GM12874 (cell line): Measurements from ENCODE around the gene ZNF407.

Experiments used
- CTCF ChIP-seq: IDR thresholded peaks from 2 replicates; pipeline ENCODE4 v1.5.1; 2011; ENCODE audit warnings: low read depth, mild to moderate bottlenecking, control low read depth, low read length, moderate library complexity; ENCODE audit not compliant: insufficient read depth

Gene ZNF407

GRCh38 chr18:74731097-74731496 is 133.4 kb downstream of the ZNF407 start:
- no peak for TF ChIP-seq CTCF

GRCh38 chr18:74732380-74732779 is 134.7 kb downstream of the ZNF407 start:
- TF ChIP-seq CTCF: no peak

DNA sequence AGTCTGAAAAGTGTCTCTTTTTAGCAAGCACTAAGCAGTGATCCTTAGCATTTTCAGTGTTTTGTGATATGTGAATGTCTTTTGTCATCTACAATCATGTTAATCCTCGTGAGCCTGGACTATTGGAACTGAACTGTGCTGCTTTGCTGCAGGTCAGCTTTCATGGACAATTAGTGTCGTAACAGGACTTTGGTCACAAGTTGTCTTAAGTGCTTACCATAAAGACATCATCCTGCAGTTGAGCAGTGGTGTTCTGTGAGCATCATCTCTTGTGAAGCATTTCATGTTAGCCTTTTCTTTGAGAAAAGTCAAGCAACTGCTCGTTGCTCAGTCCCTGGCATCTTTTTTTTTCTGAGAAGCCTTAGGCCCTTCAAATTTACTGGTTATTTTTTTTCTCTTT is 135.9 kb downstream of the ZNF407 start:
- no peak for TF ChIP-seq CTCF

DNA sequence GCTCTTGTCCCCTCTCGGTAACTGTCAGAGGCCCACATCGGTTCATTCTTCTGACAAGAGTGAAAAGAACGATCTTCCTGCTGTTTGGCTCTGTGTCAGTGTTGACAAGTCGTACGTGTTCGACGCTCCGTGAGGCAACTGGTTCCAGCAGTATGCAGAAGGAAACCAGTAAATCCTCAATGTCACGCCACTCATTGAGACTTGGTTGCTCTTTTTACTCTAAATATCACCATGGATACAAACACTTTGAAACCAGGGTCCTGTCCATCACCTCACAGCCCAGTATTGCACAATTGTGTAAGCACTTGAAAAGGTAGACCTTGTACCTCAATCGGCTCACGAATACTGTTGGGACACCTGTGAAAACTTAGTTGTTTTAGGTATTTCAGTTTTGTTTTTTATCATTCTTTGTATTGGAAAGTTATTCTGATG is 136.4 kb downstream of the ZNF407 start:
- TF ChIP-seq CTCF: no peak

GRCh38 chr18:74739926-74740325 is 142.3 kb downstream of the ZNF407 start:
- no peak for TF ChIP-seq CTCF

DNA sequence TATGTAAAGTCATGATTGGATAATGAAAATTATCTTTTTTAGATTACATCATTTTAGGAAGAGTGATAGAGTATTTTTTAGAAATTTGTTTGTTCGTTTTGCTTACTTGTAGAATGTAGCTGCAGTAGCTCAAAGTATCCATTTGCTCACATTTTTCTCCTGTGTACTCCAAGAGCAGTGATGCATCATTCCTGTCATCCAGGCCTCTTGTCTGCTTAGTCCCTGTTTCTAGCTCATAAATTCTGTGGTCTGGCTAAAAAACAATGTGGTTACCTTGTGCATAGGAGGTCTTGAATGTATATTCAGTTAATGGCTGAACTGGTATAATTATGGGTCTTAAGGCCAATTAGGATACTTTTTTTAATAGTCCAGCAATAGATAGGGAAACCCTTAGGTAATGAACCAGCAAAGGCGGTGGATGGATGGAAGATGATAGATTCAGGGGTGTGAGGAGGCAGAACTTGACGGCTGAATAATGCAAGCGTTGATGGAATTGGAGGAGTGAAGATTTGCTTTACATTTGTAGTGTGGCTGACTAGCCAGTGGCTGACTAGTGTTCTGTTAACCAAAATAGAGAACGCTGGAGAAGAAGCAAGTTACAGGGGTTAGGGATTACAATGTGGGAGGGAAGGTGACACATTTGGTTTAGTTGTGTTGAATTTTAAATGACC is 145.0 kb downstream of the ZNF407 start:
- no peak for TF ChIP-seq CTCF

DNA sequence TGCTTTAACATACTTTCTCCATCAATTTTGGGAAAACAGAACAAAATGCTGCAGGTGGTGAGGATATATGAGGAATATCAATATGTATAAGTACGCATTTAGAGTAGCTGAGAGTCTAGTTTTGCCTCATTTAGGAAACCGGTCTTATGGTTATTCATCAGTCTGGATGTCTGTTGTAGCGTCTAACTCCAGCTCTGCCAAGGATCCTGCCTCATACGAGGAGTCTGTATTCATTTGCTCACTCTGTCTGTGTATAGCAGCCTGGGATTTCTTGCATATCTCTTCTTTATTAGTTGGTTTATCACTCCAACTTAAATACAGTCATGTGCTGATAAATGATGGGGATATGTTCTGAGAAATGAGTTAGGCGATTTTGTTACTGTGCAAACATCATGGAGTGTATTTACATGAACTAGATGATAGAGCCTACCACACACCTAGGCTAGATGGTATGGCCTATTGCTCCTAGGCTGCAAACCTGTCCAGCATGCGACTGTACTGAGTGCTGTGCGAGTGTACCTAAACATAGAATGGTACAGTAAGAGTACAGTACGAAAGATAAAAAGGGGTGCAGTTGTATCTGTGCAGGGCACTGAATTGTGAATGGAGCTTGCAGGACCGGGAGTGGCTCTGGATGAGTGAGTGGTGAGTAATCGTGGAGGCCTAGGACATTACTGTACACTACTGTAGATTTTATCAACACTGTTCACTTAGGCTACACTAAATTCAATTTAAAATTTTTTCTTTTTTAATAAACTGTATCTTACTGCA is 148.1 kb downstream of the ZNF407 start:
- TF ChIP-seq CTCF: no peak
